HG02884 (cell line): ENCODE measurements around the gene PLXND1.
"Not testable (repeated sequence)": the region's sequence is repeated elsewhere in the genome, so short reads cannot be mapped to it uniquely, and the experiment has no call there.

Experiments
- ATAC-seq: cut with Tn5 transposase; IDR thresholded peaks from one replicate; pipeline ENCODE4 v1.9.1; 2021; ENCODE audit warnings: mild to moderate bottlenecking, moderate library complexity; ENCODE audit not compliant: unreplicated experiment

The PLXND1 gene

DNA sequence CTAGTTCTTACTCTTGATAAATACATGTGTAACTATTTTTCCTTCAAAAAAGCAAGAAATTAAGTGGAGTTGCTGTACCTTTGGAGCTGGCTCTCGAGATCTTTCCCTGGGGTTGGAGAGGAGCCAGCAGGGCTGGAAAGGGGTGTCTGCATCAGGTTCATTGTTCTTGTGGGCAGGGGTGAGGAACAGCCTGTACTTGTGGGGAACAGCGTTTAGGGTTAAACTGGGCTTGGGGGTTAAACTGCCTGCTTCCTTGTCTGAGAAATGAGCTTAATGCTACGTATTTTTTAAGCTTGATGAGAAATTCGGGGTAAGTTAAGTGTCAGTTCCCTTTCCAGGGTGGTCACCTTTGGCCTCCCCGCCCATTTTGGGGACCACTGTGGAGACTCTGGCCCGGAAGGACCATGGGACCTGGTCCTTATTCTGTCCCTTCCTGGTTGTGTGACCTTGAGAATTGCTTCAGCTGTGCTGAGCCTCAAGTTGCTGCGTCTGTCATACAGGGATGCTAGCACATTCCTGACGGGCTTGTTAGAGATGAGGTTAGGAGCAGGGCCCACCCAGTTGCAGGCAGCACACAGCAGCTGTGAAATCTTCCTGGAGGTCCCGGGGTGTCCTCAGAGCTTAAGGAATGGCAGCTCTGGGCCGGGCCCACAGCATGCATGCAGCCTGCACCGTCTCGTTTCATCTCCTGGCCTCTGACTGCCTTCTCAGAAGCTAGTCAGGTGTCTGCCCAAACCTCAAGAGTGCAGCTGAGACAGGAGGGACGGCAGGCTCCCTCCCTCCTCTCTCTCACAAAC, 51.9 kb downstream of the PLXND1 start:
- ATAC-seq: no peak

GRCh38 chr3:129553719-129554118, 52.8 kb downstream of the PLXND1 start:
- ATAC-seq: no peak

DNA sequence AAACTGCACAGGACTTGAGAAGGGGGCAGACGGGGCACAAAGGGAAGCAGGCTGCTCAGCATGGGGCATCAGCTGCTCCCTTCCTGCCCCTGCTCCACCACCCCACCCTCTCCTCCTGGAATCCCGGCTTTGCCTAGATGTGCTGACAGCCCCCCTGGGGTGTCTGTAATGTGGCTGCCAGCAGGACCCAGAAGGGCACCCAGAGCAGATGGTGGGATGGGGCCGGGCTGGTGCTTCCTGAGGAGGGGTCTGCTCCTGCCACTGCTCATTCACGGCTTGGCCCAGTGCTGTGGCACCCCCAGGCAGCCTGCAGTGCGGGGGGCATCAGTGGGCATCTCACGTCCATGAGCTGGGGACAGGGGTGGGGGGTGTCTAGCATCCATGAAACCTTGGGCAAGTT, 53.3 kb downstream of the PLXND1 start:
- ATAC-seq: no peak

- ATAC-seq: no peak
Measured at GRCh38 chr3:129552287-129553050, 54.0 kb downstream of the PLXND1 start.

- ATAC-seq: no peak
Measured at GRCh38 chr3:129549805-129550204, 56.7 kb downstream of the PLXND1 start.

DNA sequence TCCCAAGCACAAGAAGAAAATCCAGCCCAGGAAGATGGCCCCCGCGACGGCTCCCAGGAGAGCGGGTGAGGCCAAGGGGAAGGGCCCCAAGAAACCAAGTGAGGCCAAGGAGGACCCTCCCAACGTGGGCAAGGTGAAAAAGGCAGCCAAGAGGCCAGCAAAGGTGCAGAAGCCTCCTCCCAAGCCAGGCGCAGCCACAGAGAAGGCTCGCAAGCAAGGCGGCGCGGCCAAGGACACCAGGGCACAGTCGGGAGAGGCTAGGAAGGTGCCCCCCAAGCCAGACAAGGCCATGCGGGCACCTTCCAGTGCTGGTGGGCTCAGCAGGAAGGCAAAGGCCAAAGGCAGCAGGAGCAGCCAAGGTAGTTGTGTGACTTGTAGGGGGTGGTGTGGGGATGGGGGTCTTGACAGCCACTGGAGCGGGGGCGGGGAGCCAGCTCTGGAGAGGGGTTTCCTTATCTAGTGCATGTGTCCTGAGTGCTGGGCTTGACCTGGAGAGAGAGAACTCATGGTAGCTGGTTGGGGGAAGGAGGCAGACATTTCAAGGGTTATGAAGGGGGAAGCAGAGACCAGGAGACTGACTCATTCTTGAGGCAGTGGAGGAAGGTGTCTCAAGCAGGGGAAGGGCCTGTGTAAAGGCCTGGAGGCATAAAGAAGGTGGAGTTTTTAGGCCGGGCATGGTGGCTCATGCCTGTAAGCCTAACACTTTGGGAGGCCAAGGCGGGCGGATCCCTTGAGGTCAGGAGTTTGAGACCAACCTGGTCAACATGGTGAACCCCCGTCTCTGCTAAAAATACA, 57.3 kb downstream of the PLXND1 start:
- ATAC-seq: no peak

- ATAC-seq: no peak
Measured at GRCh38 chr3:129548104-129548965, 58.1 kb downstream of the PLXND1 start.

- no peak for ATAC-seq
Measured at GRCh38 chr3:129547241-129547640, 59.2 kb downstream of the PLXND1 start.

- not testable (repeated sequence) for ATAC-seq
Measured at GRCh38 chr3:129545951-129546350, 60.5 kb downstream of the PLXND1 start.

GRCh38 chr3:129543999-129544398, 62.5 kb downstream of the PLXND1 start:
- no peak for ATAC-seq

DNA sequence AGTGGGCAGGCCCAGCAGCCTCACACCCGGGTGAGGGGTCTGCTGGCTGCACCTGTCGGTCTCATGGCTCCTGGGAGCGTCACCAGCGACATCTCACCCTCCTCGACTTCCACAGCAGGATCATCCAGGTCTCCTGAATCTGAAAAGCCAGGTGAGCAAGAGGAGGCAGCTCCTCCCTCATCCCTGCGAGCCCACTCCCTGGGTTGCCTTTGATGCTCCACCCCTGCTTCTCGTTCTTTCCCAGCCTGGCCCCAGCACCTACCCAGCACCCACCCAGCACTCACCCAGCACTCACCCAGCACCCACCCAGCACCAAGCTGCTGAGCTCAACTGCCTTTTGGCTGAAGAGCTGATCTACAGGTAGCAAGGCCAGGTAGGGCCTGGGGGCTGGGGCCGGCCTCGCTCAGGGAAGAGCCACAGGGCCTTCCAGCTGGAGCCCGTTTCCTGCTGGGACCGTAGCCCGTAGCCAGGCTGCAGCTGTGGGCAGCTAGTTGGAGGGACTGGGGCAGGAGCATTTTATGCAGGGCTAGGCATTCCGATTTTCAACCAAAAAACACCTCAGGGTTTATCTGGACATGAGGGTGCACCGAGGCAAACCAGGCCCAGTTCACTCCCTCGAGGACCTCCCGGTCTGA, 63.2 kb downstream of the PLXND1 start, which contains the start of gene H1-8:
H1-8 (plus strand) TSS at position 20 of the 635 bp plus-strand sequence; CDS start at position 64, 44 bp downstream.
- ATAC-seq: no peak

DNA sequence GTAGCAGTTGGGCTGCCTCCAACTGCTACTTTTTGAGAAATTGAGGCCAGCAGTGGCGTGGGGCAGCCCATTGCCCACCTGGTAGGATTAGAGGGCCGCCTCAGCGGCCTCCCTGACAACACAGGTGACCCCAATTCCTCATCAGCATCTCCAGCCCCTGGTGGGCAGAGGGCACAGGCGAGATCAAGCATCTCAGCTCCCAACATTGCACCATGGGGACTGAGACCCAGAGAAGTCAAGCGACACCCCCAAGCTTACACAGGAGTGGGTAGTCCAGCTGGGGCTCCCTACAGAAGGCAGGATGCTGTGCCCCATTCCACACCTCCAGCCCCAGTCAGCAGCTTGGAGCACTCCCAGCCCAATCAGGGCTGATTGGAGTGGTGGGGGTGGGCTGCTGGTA, 63.7 kb downstream of the PLXND1 start:
- ATAC-seq: no peak

- ATAC-seq: no peak
Measured at GRCh38 chr3:129540776-129541516, 65.5 kb downstream of the PLXND1 start.

- ATAC-seq: no peak
Measured at GRCh38 chr3:129539206-129539605, 67.3 kb downstream of the PLXND1 start.

GRCh38 chr3:129536804-129537203, 69.7 kb downstream of the PLXND1 start:
- no peak for ATAC-seq

- ATAC-seq: no peak
Measured at GRCh38 chr3:129536374-129536667, 70.2 kb downstream of the PLXND1 start.

GRCh38 chr3:129535075-129535474, 71.4 kb downstream of the PLXND1 start:
- ATAC-seq: no peak

DNA sequence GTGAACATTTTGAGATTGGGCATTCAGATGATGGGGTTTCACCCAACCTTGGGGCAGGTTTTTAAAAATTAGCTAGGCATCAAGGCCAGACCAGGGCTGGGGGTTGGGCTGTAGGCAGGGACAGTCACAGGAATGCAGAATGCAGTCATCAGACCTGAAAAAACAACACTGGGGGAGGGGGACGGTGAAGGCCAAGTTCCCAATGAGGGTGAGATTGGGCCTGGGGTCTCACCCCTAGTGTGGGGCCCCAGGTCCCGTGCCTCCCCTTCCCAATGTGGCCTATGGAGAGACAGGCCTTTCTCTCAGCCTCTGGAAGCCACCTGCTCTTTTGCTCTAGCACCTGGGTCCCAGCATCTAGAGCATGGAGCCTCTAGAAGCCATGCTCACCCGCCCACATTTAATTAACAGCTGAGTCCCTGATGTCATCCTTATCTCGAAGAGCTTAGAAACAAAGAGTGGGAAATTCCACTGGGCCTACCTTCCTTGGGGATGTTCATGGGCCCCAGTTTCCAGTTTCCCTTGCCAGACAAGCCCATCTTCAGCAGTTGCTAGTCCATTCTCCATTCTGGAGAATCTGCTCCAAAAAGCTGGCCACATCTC, 71.9 kb downstream of the PLXND1 start:
- ATAC-seq: no peak

GRCh38 chr3:129533406-129533805, 73.1 kb downstream of the PLXND1 start:
- ATAC-seq: no peak
